ENCODE measurements around the gene ATXN1L.
"Not testable (repeated sequence)": the region's sequence is repeated elsewhere in the genome, so short reads cannot be mapped to it uniquely, and the experiment has no call there.

Gene ATXN1L

GRCh38 chr16:71845639-71846430 lies at the start of gene ATXN1L:
Gene ATXN1L (plus strand): TSS chr16:71845976. CDS start chr16:71849741, 3,765 bp downstream.
- peak; percentile 49 to 87 for DNase-seq

- DNase-seq, result no peak
Measured at GRCh38 chr16:71796501-71797097, 49.2 kb upstream of the ATXN1L start.

GRCh38 chr16:71803305-71803690 lies 42.5 kb upstream of the ATXN1L start:
- no peak for DNase-seq

- DNase-seq, result no peak
Measured at GRCh38 chr16:71807905-71808592, 37.7 kb upstream of the ATXN1L start.

GRCh38 chr16:71808593-71809459 lies 37.0 kb upstream of the ATXN1L start, which contains the start of gene AP1G1:
Gene AP1G1 (minus strand): TSS chr16:71808834. CDS start chr16:71789479, 19,355 bp downstream.
- peak; percentile 62 to 89 for DNase-seq

- DNase-seq, result not testable (repeated sequence)
Measured at GRCh38 chr16:71810155-71810530, 35.6 kb upstream of the ATXN1L start.

GRCh38 chr16:71811261-71811803 lies 34.4 kb upstream of the ATXN1L start:
- DNase-seq, result no peak

- DNase-seq, result not testable (repeated sequence)
Measured at GRCh38 chr16:71817155-71817500, 28.6 kb upstream of the ATXN1L start.

GRCh38 chr16:71826533-71827017 lies 19.2 kb upstream of the ATXN1L start:
- DNase-seq, result no peak

- DNase-seq, result no peak
Measured at GRCh38 chr16:71830359-71830758, 15.4 kb upstream of the ATXN1L start.

- DNase-seq, result not testable (repeated sequence)
Measured at GRCh38 chr16:71831698-71832097, 14.1 kb upstream of the ATXN1L start.

- not testable (repeated sequence) for DNase-seq
Measured at GRCh38 chr16:71832112-71832511, 13.7 kb upstream of the ATXN1L start.

GRCh38 chr16:71834291-71834690 lies 11.5 kb upstream of the ATXN1L start:
- no peak for DNase-seq

GRCh38 chr16:71837150-71837549 lies 8.6 kb upstream of the ATXN1L start:
- no peak for DNase-seq

GRCh38 chr16:71840052-71840451 lies 5.7 kb upstream of the ATXN1L start:
- DNase-seq, result no peak

GRCh38 chr16:71843572-71843971 lies 2.2 kb upstream of the ATXN1L start:
- no peak for DNase-seq

- DNase-seq, result no peak
Measured at GRCh38 chr16:71846431-71846830, 655 bp downstream of the ATXN1L start.

- no peak for DNase-seq
Measured at GRCh38 chr16:71847096-71847495, 1.3 kb downstream of the ATXN1L start.

- DNase-seq, result no peak
Measured at GRCh38 chr16:71848622-71849021, 2.8 kb downstream of the ATXN1L start.

GRCh38 chr16:71851746-71852145 lies 6.0 kb downstream of the ATXN1L start:
- no peak for DNase-seq

- no peak for DNase-seq
Measured at GRCh38 chr16:71852158-71852557, 6.4 kb downstream of the ATXN1L start.

GRCh38 chr16:71852561-71852960 lies 6.8 kb downstream of the ATXN1L start:
- DNase-seq, result no peak
